HEK293 (cell line): ENCODE results near the gene TEX19.

Experiments
- CTCF ChIP-seq: fragments of 450-650 bp; formaldehyde crosslinking; IDR thresholded peaks from 2 replicates; pipeline ENCODE4 v1.5.1; 2016; ENCODE audit warnings: missing biosample characterization, missing genetic modification characterization
- REST ChIP-seq: fragments of 450-650 bp; formaldehyde crosslinking; IDR thresholded peaks from 2 replicates; pipeline ENCODE4 v1.5.1; 2016; ENCODE audit warnings: missing biosample characterization, missing genetic modification characterization
- ZBTB11 ChIP-seq: fragments of 450-650 bp; formaldehyde crosslinking; conservative IDR thresholded peaks from 2 replicates; pipeline ENCODE4 v1.5.1; 2016; ENCODE audit warnings: low read depth, missing biosample characterization, missing genetic modification characterization
- ZBTB17 ChIP-seq: fragments of 450-650 bp; formaldehyde crosslinking; IDR thresholded peaks from 2 replicates; pipeline ENCODE4 v1.5.1; 2016; ENCODE audit warnings: missing biosample characterization, missing genetic modification characterization
- ZFP69B ChIP-seq: fragments of 450-650 bp; formaldehyde crosslinking; IDR thresholded peaks from 2 replicates; pipeline ENCODE4 v1.5.1; 2016; ENCODE audit warnings: missing biosample characterization, missing genetic modification characterization
- ZNF580 ChIP-seq: fragments of 450-650 bp; formaldehyde crosslinking; IDR thresholded peaks from 2 replicates; pipeline ENCODE4 v1.5.1; 2016; ENCODE audit warnings: missing biosample characterization, missing genetic modification characterization
- ZNF707 ChIP-seq: fragments of 450-650 bp; formaldehyde crosslinking; IDR thresholded peaks from 2 replicates; pipeline ENCODE4 v1.5.1; 2016; ENCODE audit warnings: missing biosample characterization, missing genetic modification characterization
- ZNF76 ChIP-seq: fragments of 450-650 bp; formaldehyde crosslinking; IDR thresholded peaks from 2 replicates; pipeline ENCODE4; 2016; ENCODE audit warnings: low read depth, missing biosample characterization, missing genetic modification characterization, borderline replicate concordance
- ZNF792 ChIP-seq: fragments of 450-650 bp; formaldehyde crosslinking; IDR thresholded peaks from 2 replicates; pipeline ENCODE4 v1.5.1; 2016; ENCODE audit warnings: missing biosample characterization, missing genetic modification characterization

- no peak for TF ChIP-seq ZNF580 (tag by site-specific recombination)
- no peak for TF ChIP-seq ZNF76 (tag by site-specific recombination)
- no peak for TF ChIP-seq CTCF
- TF ChIP-seq ZFP69B (tag by site-specific recombination) = no peak
- no peak for TF ChIP-seq ZNF792 (tag by site-specific recombination)
- no peak for TF ChIP-seq ZBTB17 (tag by site-specific recombination)
- no peak for TF ChIP-seq REST (tag by site-specific recombination)
- no peak for TF ChIP-seq ZBTB11 (tag by site-specific recombination)
- TF ChIP-seq ZNF707 = no peak
Observed at GRCh38 chr17:82314727-82315605, 44.1 kb upstream of the TEX19 start.
